ENCODE measurements around the gene UCK2. TPM values are rescaled to one million over a fixed set of nuclear protein-coding genes. Genes with fewer than 3 reads are reported as not detected.

The UCK2 gene
- polyA plus RNA-seq, 3 donors: 12.4 to 15.4 (median 12.8) TPM

- Histone ChIP-seq H4K20me1 (ENCODE audit: insufficient read depth, low read length) (peaks cover 8% of the 10 kb centered on the region), H2AFZ (ENCODE audit: insufficient read depth, low read depth, low read length, poor library complexity, severe bottlenecking) (no peak overlapping the region), H3K4me1 (ENCODE audit: control insufficient read depth in 1 of 2, insufficient read depth in 2 of 2, low read length in 2 of 2) (peaks cover 30 to 45% of the 10 kb centered on the region in 2 donors), H3K27ac (ENCODE audit: low read depth in 1 of 2, low read length in 2 of 2) (no peak overlapping the region), H3K27me3 (ENCODE audit: control insufficient read depth in 2 of 2, insufficient read depth in 2 of 2, low read length in 2 of 2) (no peaks in the 10 kb centered on the region), H3K9ac (ENCODE audit: insufficient read depth, low read length, poor library complexity, severe bottlenecking) (no peak overlapping the region), H3K9me3 (replicated peaks in 1 of 2; ENCODE audit: control insufficient read depth in 1 of 2, insufficient read depth in 1 of 2, low read length in 2 of 2) (no peaks in the 10 kb centered on the region), H3K4me3 (replicated peaks in 1 of 3; ENCODE audit: low read depth in 2 of 3, low read length in 3 of 3) (no peak overlapping the region), H3K79me2 (ENCODE audit: insufficient read depth, low read length) (peaks cover 100% of the 10 kb centered on the region), H3K4me2 (replicated peaks; ENCODE audit: extremely low read depth, low read length, poor library complexity, severe bottlenecking) (no peak overlapping the region), H3K36me3 (replicated peaks in 1 of 2; ENCODE audit: control insufficient read depth in 1 of 2, insufficient read depth in 2 of 2, low read length in 2 of 2) (no peaks in the 10 kb centered on the region)
- 98% methylated on average over 4 of the region's 6 CpGs for WGBS (ENCODE audit: insufficient coverage)
- Mint-ChIP-seq H3K36me3 (peaks cover 2 to 9% of the 10 kb centered on the region in 2 donors), H3K4me3 (no peak overlapping the region), H3K27ac (peak overlapping the region in 1 of 7 donors; percentile 10), H3K4me1 (peaks cover 57% of the 10 kb centered on the region), H3K9me3 (peaks cover 0 to 1% (median 0%) of the 10 kb centered on the region in 7 donors), H3K27me3 (ENCODE audit: low read depth in 3 of 3) (peaks cover 0 to 2% (median 0%) of the 10 kb centered on the region in 3 donors)
- no peak for TF ChIP-seq CTCF (IDR thresholded peaks at IDR 0.05)
- DNase-seq: no peak
- intact Hi-C loops (cut with micrococcal nuclease): no loop called here
Observed at GRCh38 chr1:165837838-165838364, 10.5 kb downstream of the UCK2 start.

- DNase-seq: no peak
- Histone ChIP-seq H4K20me1 (ENCODE audit: insufficient read depth, low read length) (peaks cover 8% of the 10 kb centered on the region), H3K4me1 (ENCODE audit: control insufficient read depth in 1 of 2, insufficient read depth in 2 of 2, low read length in 2 of 2) (peaks cover 37 to 55% of the 10 kb centered on the region in 2 donors), H2AFZ (ENCODE audit: insufficient read depth, low read depth, low read length, poor library complexity, severe bottlenecking) (no peak overlapping the region), H3K4me2 (replicated peaks; ENCODE audit: extremely low read depth, low read length, poor library complexity, severe bottlenecking) (no peak overlapping the region), H3K27me3 (ENCODE audit: control insufficient read depth in 2 of 2, insufficient read depth in 2 of 2, low read length in 2 of 2) (no peaks in the 10 kb centered on the region), H3K36me3 (replicated peaks in 1 of 2; ENCODE audit: control insufficient read depth in 1 of 2, insufficient read depth in 2 of 2, low read length in 2 of 2) (no peaks in the 10 kb centered on the region), H3K27ac (ENCODE audit: low read depth in 1 of 2, low read length in 2 of 2) (no peak overlapping the region), H3K4me3 (replicated peaks in 1 of 3; ENCODE audit: low read depth in 2 of 3, low read length in 3 of 3) (no peak overlapping the region), H3K9ac (ENCODE audit: insufficient read depth, low read length, poor library complexity, severe bottlenecking) (no peak overlapping the region), H3K79me2 (ENCODE audit: insufficient read depth, low read length) (peaks cover 100% of the 10 kb centered on the region), H3K9me3 (replicated peaks in 1 of 2; ENCODE audit: control insufficient read depth in 1 of 2, insufficient read depth in 1 of 2, low read length in 2 of 2) (no peaks in the 10 kb centered on the region)
- H3K27ac Mint-ChIP-seq: no peak overlapping the region
- no peak for TF ChIP-seq CTCF (IDR thresholded peaks at IDR 0.05)
- H3K27me3 Mint-ChIP-seq (ENCODE audit: low read depth in 3 of 3): peaks cover 0 to 2% (median 0%) of the 10 kb centered on the region in 3 donors
- H3K36me3 Mint-ChIP-seq: peaks cover 0 to 9% of the 10 kb centered on the region in 2 donors
- intact Hi-C loops (cut with micrococcal nuclease): loop anchor here in 1 of 2 donors (5.0 kb wide), 1 partner anchor 42 kb away; no protein-coding TSS in a partner anchor
- 100% methylated on average over 2 of the region's 4 CpGs for WGBS (ENCODE audit: insufficient coverage)
- peaks cover 0 to 1% (median 0%) of the 10 kb centered on the region in 7 donors for H3K9me3 Mint-ChIP-seq
- H3K4me1 Mint-ChIP-seq: peaks cover 61% of the 10 kb centered on the region
- no peak overlapping the region for H3K4me3 Mint-ChIP-seq
Observed at GRCh38 chr1:165840423-165840822, 13.0 kb downstream of the UCK2 start.

Data from CD14-positive monocyte (primary cell).